ENCODE data around the gene FAM118A.
"Not testable (repeated sequence)": the region's sequence is repeated elsewhere in the genome, so short reads cannot be mapped to it uniquely, and the experiment has no call there.

Gene FAM118A

DNA sequence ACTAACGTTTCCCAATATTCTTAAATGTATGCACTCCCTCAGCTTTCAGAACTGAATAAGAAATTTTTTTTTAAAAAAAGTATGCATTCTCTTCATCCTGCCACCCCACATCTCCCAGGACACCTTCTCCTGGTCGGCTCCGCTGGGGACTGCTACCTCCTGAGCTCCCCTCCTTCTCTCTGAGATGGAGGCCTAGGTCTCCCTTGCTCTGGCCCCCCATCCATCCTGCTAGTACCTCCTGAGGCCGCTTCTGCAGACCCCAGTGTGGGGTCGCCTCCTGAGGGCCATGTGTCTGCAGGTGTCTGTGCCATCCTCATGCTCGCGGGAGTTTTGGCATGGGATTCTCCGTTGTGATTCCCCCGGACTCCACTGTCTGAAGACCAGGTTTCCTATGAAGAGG lies 27.8 kb downstream of the FAM118A start:
- Mint-ChIP-seq H3K27me3 (no peaks in the 10 kb centered on the region), H3K4me3 (no peak overlapping the region), H3K36me3 (peaks cover 30% of the 10 kb centered on the region), H3K27ac (no peak overlapping the region), H3K4me1 (no peaks in the 10 kb centered on the region), H3K9me3 (no peaks in the 10 kb centered on the region)
- ATAC-seq (ENCODE audit: low read depth): no peak
- no peak for DNase-seq (ENCODE audit: low spot score in 2 of 2)

DNA sequence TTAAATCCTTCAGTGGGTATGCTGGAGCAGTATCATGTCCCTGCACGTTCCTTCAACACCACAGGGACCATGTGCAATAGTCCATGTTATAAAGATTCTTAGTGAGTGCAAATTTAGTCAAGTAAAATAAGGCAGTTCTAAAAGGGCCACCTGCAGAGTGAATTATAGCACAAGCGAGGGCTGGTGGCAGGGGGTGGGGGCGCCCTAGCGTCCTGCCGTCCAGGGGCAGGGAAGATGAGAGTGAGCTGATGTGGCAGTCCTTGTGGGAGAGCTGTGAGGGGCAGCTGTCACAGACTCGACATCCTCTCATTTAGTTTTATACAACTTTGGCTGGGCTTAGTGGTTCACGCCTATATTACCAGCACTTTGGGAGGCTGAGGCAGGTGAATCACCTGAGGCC lies 29.1 kb downstream of the FAM118A start:
- no peaks in the 10 kb centered on the region for H3K9me3 Mint-ChIP-seq
- H3K4me3 Mint-ChIP-seq: no peak overlapping the region
- peaks cover 27% of the 10 kb centered on the region for H3K36me3 Mint-ChIP-seq

DNA sequence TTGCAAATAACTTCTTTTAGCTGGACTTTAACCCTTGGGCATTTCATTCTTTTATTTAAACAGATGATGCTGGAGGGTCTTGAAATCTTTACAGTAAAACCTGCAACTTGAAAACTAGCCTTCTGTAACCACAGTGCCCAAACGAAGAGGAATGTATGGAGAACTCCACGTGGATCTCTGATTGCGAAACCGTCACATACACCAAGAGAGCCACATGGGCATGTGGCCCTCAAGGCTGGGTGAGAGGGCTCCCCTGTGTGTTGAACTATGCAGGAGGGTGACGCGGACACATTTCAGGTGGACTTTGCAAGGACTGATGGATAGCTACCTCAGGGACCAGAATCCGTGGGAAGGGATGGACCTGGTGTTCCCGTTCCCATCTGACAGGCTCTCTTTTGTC lies 30.6 kb downstream of the FAM118A start:
- no peak overlapping the region for H3K27ac Mint-ChIP-seq

More for the DNA sequence above, 29.1 kb downstream of the FAM118A start:
- Mint-ChIP-seq H3K27me3 (no peaks in the 10 kb centered on the region), H3K27ac (no peak overlapping the region), H3K4me1 (no peaks in the 10 kb centered on the region)
- ATAC-seq (ENCODE audit: low read depth) (no peak), DNase-seq (ENCODE audit: low spot score in 2 of 2) (no peak)

DNA sequence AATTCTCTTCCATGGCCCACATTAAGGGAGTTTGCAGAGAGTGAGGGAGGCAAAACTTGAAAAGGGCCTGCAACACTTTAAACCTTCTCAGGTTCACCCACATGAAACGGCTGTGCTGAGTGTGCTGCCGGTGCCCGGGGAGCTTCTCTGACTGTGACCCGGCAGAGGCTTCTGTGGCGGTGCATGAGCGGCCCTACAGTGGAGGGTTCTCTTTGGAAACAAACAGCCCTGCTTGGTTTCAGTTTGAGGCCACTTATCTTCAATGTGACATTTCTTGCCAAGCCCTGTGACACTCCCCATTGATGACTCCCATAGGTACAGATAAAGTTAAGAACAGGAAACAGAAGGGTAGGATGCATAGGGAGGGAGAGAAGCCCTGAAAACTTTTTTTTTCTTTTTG lies 31.8 kb downstream of the FAM118A start:
- Mint-ChIP-seq H3K9me3 (no peaks in the 10 kb centered on the region), H3K4me3 (no peak overlapping the region), H3K27ac (no peak overlapping the region), H3K4me1 (no peaks in the 10 kb centered on the region), H3K27me3 (no peaks in the 10 kb centered on the region), H3K36me3 (peaks cover 21% of the 10 kb centered on the region)
- DNase-seq (ENCODE audit: low spot score in 2 of 2) (no peak), ATAC-seq (ENCODE audit: low read depth) (no peak)

More for the DNA sequence above, 30.6 kb downstream of the FAM118A start:
- Mint-ChIP-seq H3K4me1 (no peaks in the 10 kb centered on the region), H3K4me3 (no peak overlapping the region), H3K9me3 (no peaks in the 10 kb centered on the region), H3K27me3 (no peaks in the 10 kb centered on the region), H3K36me3 (peaks cover 25% of the 10 kb centered on the region)
- no peak for DNase-seq (ENCODE audit: low spot score in 2 of 2)
- ATAC-seq (ENCODE audit: low read depth): no peak

DNA sequence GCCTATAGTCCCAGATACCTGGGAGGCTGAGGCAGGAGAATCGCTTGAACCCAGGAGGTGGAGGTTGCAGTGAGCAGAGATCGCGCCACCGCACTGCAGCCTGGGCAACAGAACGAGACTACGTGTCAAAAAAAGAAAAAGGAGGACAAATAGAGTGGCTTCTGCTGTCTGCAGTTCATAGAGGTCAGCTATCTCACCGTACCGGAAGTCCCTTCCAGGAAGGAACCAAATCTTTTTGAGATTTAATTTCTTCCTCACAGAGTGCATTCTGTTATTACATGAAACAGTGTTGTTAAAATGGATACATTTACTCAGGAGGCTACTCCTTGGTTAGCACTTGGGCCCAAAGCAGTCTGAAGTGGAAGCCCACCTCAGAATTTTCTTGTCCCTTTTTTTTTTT lies 33.4 kb downstream of the FAM118A start:
- no peaks in the 10 kb centered on the region for H3K9me3 Mint-ChIP-seq
- DNase-seq (ENCODE audit: low spot score in 2 of 2): no peak
- H3K27ac Mint-ChIP-seq: no peak overlapping the region
- H3K4me3 Mint-ChIP-seq: no peak overlapping the region
- H3K36me3 Mint-ChIP-seq: peaks cover 15% of the 10 kb centered on the region
- H3K4me1 Mint-ChIP-seq: no peaks in the 10 kb centered on the region
- H3K27me3 Mint-ChIP-seq: no peaks in the 10 kb centered on the region
- ATAC-seq (ENCODE audit: low read depth): no peak

DNA sequence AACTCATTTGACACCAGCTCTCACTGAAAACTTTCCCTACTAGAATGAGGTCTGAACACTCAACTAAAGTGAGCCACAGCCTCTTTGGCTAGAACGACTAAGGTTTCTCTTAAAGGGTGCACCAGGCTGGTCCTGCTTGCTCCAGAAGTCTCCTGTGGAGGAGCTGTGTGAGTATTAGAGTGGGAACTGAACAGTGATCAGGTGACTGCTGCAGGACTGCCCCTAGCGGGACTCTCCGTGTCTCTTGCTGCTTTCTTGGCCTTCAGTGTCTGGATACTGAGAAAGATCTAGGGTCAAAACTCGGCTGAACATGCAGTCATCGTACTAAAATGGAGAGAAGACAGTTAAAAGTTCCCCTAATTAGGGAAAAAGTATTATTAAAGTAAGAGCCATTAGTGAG lies 34.6 kb downstream of the FAM118A start:
- no peak for DNase-seq (ENCODE audit: low spot score in 2 of 2)
- no peak overlapping the region for H3K27ac Mint-ChIP-seq
- no peaks in the 10 kb centered on the region for H3K4me1 Mint-ChIP-seq
- ATAC-seq (ENCODE audit: low read depth): no peak
- H3K9me3 Mint-ChIP-seq: no peaks in the 10 kb centered on the region
- H3K4me3 Mint-ChIP-seq: no peak overlapping the region
- H3K27me3 Mint-ChIP-seq: no peaks in the 10 kb centered on the region
- H3K36me3 Mint-ChIP-seq: peaks cover 12% of the 10 kb centered on the region

DNA sequence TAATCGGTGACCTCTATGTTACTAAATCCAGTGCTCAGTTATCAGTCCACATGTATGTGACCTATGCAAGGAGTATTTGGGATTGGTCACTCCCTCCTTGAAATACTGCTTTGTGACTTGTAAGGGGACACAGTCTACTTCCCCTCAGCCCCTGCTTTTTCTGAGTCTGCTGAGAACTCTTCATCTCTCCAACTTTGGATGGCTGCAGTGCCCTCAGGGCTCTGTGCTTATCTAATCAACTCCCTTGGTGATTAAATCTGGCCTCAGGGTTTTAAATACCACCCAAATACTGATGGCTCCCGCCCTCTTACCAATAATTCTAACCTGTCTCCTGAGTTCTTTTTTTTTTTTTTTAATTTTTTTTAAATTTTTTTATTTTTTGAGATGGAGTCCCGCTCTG lies 40.2 kb downstream of the FAM118A start:
- H3K27ac Mint-ChIP-seq: no peak overlapping the region

DNA sequence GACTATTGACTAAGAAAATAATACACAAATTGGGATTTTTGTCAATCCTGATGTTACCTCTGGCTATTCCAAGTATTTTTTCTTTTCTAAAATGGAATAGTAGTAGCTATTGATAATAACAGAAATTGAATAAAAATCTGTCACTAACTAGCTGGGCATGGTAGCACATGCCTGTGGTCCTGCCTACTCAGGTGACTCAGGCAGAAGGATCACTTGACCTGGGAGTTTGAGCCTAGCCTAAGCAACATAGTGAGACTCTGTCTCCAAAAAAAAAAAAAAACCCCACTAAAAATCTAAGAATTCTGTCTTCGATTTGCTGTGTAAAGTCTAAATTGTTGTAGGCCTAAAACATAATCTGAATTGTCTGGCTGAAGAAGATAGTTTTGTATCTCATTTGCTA lies 42.2 kb downstream of the FAM118A start:
- Mint-ChIP-seq H3K36me3 (no peaks in the 10 kb centered on the region), H3K27ac (no peak overlapping the region), H3K9me3 (no peaks in the 10 kb centered on the region), H3K27me3 (no peaks in the 10 kb centered on the region), H3K4me3 (no peak overlapping the region), H3K4me1 (no peaks in the 10 kb centered on the region)
- ATAC-seq (ENCODE audit: low read depth): no peak
- no peak for DNase-seq (ENCODE audit: low spot score in 2 of 2)

More for the DNA sequence above, 40.2 kb downstream of the FAM118A start:
- no peak for DNase-seq (ENCODE audit: low spot score in 2 of 2)
- H3K36me3 Mint-ChIP-seq: no peaks in the 10 kb centered on the region
- no peak overlapping the region for H3K4me3 Mint-ChIP-seq
- no peaks in the 10 kb centered on the region for H3K4me1 Mint-ChIP-seq
- H3K9me3 Mint-ChIP-seq: no peaks in the 10 kb centered on the region
- ATAC-seq (ENCODE audit: low read depth): no peak
- H3K27me3 Mint-ChIP-seq: no peaks in the 10 kb centered on the region

DNA sequence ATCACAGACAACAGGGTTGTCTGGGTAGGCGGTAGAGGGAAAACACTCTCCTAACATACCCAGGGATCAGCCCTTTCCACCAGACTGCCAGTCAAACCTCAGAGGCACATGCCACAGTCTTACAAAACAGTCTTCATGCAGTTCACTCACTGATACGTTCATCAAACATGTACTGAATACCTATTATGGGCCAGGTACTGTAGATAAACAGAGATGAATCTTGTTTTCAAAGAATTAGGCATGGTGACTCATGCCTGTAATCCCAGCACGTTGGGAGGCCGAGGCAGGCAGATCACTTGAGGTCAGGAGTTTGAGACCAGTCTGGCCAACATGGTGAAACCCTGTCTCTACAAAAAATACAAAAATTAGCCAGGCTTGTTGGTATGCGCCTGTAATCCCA lies 43.0 kb downstream of the FAM118A start:
- not testable (repeated sequence) for H3K27ac Mint-ChIP-seq; H3K9me3 Mint-ChIP-seq; H3K36me3 Mint-ChIP-seq; H3K4me1 Mint-ChIP-seq; H3K4me3 Mint-ChIP-seq; H3K27me3 Mint-ChIP-seq; ATAC-seq (ENCODE audit: low read depth); DNase-seq (ENCODE audit: low spot score in 2 of 2)

DNA sequence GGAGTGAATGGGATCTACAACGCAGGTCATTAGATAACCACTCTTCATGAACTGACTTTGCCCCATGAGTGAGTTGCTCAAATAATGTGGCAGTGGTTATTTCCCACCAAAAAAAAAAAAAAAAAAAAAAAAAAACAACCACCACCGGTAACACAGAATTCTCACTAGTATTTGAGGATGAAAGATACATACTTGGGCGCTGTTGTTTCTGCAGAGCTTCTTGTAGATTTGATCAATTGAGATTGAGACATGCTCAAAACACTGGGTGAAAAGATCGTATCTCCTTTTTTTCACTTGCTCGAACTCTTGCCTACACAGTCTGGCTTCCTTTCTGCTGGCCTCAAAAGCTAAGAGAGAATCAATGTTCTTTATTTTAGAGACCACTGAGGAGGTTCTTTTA lies 44.1 kb downstream of the FAM118A start:
- H3K4me1 Mint-ChIP-seq: no peaks in the 10 kb centered on the region
- DNase-seq (ENCODE audit: low spot score in 2 of 2): no peak
- no peak for ATAC-seq (ENCODE audit: low read depth)
- no peaks in the 10 kb centered on the region for H3K9me3 Mint-ChIP-seq
- no peak overlapping the region for H3K4me3 Mint-ChIP-seq
- no peaks in the 10 kb centered on the region for H3K36me3 Mint-ChIP-seq
- H3K27me3 Mint-ChIP-seq: no peaks in the 10 kb centered on the region
- no peak overlapping the region for H3K27ac Mint-ChIP-seq

DNA sequence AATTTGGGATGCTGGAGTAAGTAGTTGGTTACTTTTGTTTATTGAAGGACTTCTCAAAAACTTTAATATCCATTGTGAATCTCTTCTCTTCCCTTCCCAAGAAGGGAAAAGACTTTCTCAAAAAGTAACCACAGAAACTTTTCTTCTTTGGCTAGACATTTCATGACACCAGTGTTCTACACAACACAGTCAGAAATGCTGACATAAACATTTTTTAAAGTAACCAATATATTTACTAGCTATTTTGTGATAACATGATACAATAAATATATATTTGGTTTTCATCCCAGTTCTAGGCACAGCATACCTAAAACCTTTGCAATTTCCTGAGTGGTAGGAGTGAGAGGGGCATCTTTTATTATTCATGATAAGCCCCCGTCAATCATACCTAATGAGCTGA lies 47.8 kb downstream of the FAM118A start:
- no peak overlapping the region for H3K4me3 Mint-ChIP-seq
- H3K36me3 Mint-ChIP-seq: no peaks in the 10 kb centered on the region
- no peak overlapping the region for H3K27ac Mint-ChIP-seq
- H3K4me1 Mint-ChIP-seq: no peaks in the 10 kb centered on the region
- H3K9me3 Mint-ChIP-seq: no peaks in the 10 kb centered on the region
- ATAC-seq (ENCODE audit: low read depth) (no peak), DNase-seq (ENCODE audit: low spot score in 2 of 2) (no peak)
- H3K27me3 Mint-ChIP-seq: peaks cover 3% of the 10 kb centered on the region

DNA sequence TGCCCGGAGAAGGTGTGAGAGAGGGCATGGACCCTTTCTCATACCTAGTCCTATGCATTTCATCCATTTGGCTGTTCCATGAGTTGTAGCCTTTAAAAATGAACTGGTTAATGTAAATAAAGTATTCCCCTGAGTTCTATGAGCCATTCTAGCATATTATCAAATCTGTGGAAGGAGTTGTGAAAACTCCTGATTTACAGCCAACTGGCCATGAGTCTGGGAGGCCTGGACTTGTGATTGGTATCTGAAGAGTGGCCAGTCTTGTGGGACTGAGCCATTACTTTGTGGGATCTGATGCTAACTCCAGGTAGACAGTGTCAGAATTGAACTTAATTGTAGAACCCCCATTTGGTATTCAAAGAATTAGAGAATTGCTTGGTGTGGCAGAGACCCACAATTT lies 48.4 kb downstream of the FAM118A start:
- DNase-seq (ENCODE audit: low spot score in 2 of 2) (no peak), ATAC-seq (ENCODE audit: low read depth) (no peak)
- H3K4me3 Mint-ChIP-seq: no peak overlapping the region
- H3K27ac Mint-ChIP-seq: no peak overlapping the region
- H3K27me3 Mint-ChIP-seq: peaks cover 3% of the 10 kb centered on the region
- H3K4me1 Mint-ChIP-seq: no peaks in the 10 kb centered on the region
- H3K36me3 Mint-ChIP-seq: no peaks in the 10 kb centered on the region
- H3K9me3 Mint-ChIP-seq: no peaks in the 10 kb centered on the region

DNA sequence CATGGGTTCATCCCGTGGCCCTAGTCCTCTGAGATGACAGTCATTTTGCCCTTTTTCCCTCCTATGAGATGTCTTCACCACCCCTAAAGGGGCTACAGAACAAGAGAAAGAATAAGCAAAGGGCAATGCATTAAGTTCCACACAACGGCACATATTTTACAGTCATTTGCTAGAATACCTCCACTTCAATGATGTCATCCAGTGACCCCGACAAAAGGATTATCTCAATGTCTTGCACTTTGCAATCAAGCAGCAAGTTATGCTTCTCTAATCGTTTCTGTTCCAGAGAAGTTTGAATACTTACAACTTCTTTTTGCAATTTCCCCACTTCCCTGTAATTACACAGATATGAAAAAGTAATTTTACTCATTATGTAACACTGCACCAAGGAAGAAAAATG lies 49.9 kb downstream of the FAM118A start:
- H3K4me3 Mint-ChIP-seq: no peak overlapping the region
- no peak overlapping the region for H3K27ac Mint-ChIP-seq
- no peaks in the 10 kb centered on the region for H3K4me1 Mint-ChIP-seq
- ATAC-seq (ENCODE audit: low read depth) (no peak), DNase-seq (ENCODE audit: low spot score in 2 of 2) (no peak)
- H3K27me3 Mint-ChIP-seq: peaks cover 6% of the 10 kb centered on the region
- H3K9me3 Mint-ChIP-seq: no peaks in the 10 kb centered on the region
- no peaks in the 10 kb centered on the region for H3K36me3 Mint-ChIP-seq

DNA sequence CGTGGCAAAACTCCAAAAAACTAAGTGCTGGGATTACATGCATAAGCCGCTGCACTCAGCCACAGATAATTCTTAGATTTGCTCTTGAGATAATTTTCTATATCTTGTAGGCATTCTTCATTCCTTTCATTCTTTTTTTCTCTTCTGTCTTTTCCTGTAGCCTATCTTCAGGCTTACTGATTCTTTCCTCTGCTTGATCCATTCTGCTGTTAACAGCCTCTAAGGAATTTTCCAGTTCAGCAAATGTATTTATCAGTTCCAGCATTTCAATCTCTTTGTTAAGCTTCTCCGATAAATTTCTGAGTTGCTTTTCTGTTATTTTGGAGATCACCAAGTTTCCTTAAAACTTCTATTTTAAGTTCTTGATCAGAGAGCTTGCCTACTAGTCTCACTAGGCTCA lies 57.0 kb downstream of the FAM118A start:
- no peak for ATAC-seq (ENCODE audit: low read depth)
- H3K9me3 Mint-ChIP-seq: peaks cover 7% of the 10 kb centered on the region
- no peak overlapping the region for H3K4me3 Mint-ChIP-seq
- no peak for DNase-seq (ENCODE audit: low spot score in 2 of 2)
- no peaks in the 10 kb centered on the region for H3K4me1 Mint-ChIP-seq
- no peak overlapping the region for H3K27ac Mint-ChIP-seq
- peaks cover 10% of the 10 kb centered on the region for H3K27me3 Mint-ChIP-seq
- peaks cover 2% of the 10 kb centered on the region for H3K36me3 Mint-ChIP-seq

DNA sequence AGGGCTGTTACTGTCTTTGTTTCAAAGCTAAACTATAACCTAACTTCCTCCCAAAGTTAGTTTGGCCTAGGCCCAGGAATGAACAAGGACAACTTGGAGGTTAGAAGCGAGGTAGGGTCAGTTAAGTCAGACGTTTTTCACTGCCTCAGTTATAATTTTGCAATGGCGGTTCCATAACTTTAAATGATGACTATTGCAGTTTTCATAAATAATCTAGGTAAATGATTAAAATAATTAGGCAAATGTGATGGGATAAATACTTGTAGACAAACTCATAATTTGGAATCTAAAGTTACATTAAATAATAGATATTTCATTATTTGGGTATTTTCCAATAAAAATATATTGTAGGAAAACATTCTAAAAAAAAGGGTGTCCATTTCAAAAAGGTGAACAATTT lies 63.9 kb downstream of the FAM118A start:
- H3K9me3 Mint-ChIP-seq; H3K27ac Mint-ChIP-seq; H3K36me3 Mint-ChIP-seq; ATAC-seq (ENCODE audit: low read depth); H3K4me3 Mint-ChIP-seq; DNase-seq (ENCODE audit: low spot score in 2 of 2); H3K4me1 Mint-ChIP-seq; H3K27me3 Mint-ChIP-seq: not testable (repeated sequence)

DNA sequence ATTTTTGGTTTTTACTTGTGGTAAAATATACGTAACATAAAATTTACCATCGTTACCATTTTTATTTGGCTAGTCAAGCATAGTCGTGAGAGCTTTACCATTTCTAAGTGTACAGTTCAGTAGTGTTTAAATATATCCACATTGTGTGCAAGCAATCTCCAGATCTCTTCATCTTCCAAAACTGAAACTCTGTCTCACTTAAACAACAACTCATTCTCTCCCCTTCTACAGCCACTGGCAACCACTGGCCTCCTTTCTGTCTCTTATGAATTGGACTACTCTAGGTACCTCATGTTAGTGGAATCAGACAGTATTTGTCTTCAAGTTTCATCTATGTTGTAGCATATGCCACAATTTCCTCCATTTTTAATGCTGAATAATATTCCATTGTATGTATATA lies 66.3 kb downstream of the FAM118A start:
- Mint-ChIP-seq H3K27me3 (peaks cover 9% of the 10 kb centered on the region), H3K4me3 (no peak overlapping the region), H3K36me3 (no peaks in the 10 kb centered on the region), H3K27ac (no peak overlapping the region), H3K9me3 (no peaks in the 10 kb centered on the region), H3K4me1 (peaks cover 2% of the 10 kb centered on the region)
- DNase-seq (ENCODE audit: low spot score in 2 of 2): no peak
- ATAC-seq (ENCODE audit: low read depth): no peak
